GM12891 (cell line): ENCODE results near the gene GPR107.

ENCODE experiments used
- POLR2A ChIP-seq: IDR thresholded peaks from 2 replicates; pipeline ENCODE4 v1.6.1; 2011; ENCODE audit warnings: low read depth, low read length, control low read depth
- POLR2AphosphoS5 ChIP-seq: IDR thresholded peaks from 2 replicates; pipeline ENCODE4 v1.6.1; 2011; ENCODE audit warnings: low read depth, low read length, control low read depth

DNA sequence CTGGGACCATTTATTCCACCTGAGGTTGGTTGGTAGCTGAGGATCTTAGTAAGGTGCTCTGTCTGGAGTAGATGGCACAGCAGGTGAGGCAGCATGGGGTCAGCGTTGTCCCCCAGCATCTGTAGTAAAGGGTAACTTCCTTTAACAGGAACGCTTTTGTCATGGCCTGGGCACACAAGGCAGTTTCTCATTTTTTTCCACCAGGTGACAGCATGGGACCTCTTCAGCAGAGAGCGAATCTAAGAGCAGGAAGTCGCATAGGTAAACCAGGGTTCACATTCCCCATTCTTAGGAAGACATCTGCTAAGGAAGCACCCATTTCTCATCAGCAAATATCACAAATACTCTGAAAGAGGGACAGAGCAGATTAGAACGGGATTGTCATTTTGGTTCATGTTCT, 56.5 kb downstream of the GPR107 start:
- no peak for TF ChIP-seq POLR2A
- no peak for TF ChIP-seq POLR2AphosphoS5
